PFSK-1 (cell line): ENCODE results near the gene ERMP1.

Experiments
- POLR2AphosphoS5 ChIP-seq: IDR thresholded peaks from 2 replicates; pipeline ENCODE4 v1.6.1; 2012; ENCODE audit warnings: low read depth, mild to moderate bottlenecking, control low read depth, low read length, moderate library complexity
- SIN3A ChIP-seq: IDR thresholded peaks from 2 replicates; pipeline ENCODE4 v1.6.1; 2012; ENCODE audit warnings: mild to moderate bottlenecking, low read length, moderate library complexity, borderline replicate concordance; ENCODE audit not compliant: insufficient read depth

DNA sequence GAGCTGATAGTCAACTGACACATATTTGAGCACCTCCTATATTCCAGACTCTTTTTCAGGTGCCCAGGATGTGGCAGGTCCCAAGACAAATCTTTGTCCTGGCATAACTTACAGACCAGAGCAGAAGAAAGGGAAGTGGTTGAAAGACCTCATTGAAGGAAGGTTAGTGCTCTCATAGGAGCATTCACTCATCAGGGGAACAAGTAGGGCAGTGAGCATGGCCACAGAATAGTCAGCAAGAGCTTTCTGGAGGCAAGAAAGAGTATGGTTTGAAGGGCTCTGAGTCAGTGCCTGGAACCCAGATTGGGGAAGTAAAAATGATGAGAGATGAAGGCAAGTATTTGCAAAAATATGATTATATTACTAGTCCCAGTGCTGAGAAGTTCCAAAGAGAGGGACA, 25.0 kb upstream of the ERMP1 start:
- no peak for TF ChIP-seq POLR2AphosphoS5
- TF ChIP-seq SIN3A: no peak
